NCI-H187 (cell line): ENCODE measurements around the gene KLRC3.
"Not testable (repeated sequence)": the region's sequence is repeated elsewhere in the genome, so short reads cannot be mapped to it uniquely, and the experiment has no call there.

Source experiments
- DNase-seq, 2 experiments: peaks; one replicate each; lab custom pipeline; 2025; lab: John Stamatoyannopoulos, UW

The KLRC3 gene

DNA sequence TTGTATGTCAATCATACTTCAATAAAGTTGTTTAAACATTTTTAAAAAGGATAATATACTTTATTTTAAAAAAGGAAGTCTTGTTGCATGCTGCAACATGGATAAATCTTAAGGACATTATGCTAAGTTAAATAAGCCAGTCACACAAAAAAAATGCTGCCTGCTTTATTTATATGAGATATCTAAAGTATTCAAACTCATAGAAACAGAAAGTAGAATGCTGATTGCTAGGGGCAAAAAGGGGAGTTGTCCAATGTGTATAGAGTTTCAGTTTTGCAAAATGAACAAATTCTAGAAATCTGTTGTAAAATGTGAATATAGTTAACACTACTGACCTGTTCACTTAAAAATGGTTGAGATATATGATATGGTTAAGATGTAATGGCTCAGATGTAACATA is 19.6 kb downstream of the KLRC3 start:
- DNase-seq: no peak

DNA sequence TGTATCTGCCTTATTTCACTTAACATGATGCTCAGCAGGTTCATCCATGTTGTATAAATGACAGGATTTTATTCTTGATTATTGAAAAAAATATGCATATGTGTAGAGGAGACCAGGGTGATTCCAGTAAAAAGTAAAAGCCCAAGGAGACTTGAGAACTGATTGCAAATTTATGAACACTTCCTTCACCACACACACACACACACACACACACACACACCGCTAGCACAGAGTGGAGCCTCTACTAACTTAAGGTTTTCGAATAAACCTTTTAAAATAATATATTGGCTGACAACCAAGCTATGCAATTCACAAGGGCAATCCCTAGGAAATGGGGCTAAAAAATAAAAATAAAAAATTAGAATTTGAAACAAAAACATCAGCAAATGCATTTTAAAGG is 22.2 kb downstream of the KLRC3 start:
- DNase-seq: no peak

DNA sequence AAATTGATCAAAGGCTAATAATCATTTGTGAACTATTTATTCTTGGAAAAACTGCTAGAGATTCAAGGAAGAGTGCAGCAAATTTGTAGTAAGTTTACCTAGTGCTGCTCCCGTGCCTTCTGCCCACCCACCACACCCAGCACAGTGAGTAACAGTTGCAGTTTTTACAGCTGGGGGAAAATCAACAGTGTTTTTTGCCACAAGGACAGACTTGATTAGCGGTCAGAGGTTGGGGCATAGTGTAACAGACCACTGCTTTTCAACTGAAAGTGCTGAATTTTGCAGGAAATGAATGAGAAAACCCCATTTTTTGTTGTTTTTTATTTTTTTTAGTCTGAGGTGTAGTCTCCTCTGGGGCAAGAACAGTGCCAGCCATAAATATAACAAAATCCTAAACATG is 23.1 kb downstream of the KLRC3 start:
- DNase-seq: no peak

DNA sequence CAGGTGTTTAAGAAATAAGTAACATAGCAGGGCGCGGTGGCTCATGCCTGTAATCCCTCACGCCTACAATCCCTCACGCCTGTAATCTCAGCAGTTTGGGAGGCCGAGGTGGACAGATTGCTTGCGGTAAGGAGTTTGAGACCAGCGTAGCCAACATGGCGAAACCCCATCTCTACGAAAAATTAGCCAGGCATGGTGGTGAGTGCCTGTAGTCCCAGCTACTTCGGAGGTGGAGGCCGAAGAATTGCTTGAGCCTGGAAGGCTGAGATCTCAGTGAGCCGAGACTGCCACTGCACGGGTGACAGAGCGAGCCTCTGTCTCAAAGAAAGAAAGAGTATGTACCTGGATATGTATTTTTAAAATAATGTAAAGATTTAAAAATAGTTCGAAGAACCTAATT is 24.2 kb downstream of the KLRC3 start:
- DNase-seq: not testable (repeated sequence)

DNA sequence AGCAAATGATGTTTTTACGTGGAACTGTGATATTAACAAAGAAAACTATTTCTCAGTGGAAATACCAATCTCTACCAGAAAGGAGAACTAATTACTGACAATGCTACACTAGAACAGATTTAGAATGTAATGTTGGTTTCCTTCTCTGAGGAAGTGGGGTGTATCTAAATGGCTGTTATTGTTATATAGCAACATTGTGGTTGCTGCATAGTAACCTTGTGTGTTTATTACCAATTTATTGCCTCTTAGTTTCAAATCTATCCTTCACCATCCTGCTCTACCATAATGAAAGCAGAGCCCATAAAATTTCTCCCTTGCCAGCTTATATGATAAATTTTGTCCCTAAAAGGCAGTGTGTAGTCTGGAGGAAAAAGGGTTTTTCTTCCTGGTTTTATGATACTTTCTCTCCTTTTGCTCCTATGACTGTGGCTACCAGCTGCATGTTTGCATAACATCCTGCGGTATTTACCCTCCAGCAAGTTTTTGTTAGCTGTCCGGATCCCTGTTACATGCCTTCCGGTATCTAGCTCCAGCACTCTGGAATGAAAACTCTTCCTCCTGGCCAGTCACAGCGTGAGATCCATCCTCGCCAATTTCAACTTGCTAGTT is 24.9 kb downstream of the KLRC3 start:
- DNase-seq: no peak

DNA sequence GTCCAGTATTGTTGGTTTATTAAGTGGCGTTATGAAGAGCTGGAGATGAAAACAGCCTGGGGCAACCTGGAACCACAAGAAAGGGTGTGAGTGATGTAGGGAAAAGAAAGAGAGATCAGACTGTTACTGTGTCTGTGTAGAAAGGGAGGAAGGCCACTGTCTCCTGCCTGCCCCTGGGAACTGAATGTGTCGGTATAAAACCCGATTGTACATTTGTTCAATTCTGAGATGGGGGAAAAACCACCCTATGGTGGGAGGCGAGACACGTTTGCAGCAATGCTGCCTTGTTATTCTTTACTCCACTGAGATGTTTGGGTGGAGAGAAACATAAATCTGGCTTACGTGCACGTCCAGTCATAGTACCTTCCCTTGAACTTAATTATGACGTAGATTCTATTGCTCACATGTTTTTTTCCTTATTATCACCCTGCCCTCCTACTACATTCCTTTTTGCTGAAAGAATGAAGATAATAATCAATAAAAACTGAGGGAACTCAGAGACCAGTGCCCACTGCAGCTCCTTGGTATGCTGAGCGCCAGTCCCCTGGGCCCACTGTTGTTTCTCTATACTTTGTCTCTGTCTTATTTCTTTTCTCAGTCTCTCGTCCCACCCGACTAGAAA is 25.8 kb downstream of the KLRC3 start:
- DNase-seq: not testable (repeated sequence)

DNA sequence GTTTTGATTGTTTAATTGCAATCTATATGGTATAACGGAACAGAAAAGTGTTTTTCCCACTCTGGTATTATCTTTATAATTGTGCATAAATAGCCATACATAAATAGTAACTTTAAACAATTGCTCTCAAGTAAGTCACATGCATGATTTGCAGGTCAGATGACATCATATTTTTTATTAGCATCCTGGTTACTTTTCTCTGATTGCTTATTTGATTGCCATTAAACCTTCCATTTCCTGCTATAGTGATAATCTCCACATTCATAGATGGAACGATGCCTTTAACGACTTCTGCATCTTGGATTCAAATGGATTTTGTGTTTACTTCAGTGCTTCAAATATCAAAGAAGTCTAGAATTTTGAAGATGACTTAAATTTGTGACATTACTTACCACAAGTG is 27.1 kb downstream of the KLRC3 start:
- DNase-seq: no peak

DNA sequence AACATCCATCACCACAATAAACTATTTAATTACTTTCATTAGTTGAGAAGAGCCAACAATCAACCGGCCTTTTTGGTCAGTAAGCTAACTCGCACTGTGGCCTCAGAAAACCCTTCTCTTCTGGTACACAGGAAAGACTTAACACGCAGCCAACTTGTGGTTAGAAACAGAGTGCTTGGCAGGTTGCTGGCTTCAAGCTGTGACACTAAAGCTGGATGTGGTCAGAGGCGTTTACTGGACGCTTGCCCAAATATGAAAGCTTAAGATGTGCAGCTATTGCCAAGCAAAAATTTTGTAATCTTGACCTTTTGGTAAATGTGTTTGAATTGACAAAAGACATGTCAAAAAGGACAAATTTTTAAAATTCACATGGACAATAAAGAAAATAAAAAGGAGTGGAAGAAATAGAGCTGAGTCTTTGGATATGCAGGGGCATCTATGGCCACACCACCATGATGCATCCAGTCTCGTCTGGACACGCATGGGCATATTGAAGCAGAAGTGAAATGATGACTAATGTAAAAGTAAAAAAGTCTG is 27.9 kb downstream of the KLRC3 start:
- no peak for DNase-seq

DNA sequence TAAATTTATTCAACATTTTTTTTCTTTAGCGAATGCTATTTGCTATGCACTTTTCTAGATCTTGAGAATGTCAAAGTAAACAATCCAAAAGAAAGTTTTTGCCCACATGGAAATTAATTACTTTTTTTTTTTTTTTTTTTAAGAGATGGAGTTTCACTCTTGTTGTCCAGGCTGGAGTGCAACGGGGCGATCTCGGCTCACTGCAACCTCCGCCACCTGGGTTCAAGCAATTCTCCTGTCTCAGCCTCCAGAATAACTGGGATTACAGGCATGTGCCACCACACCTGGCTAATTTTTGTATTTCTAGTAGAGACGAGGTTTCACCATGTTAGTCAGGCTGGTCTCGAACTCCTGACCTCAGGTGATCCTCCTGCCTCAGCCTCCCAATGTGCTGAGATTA is 29.4 kb downstream of the KLRC3 start:
- DNase-seq: not testable (repeated sequence)

DNA sequence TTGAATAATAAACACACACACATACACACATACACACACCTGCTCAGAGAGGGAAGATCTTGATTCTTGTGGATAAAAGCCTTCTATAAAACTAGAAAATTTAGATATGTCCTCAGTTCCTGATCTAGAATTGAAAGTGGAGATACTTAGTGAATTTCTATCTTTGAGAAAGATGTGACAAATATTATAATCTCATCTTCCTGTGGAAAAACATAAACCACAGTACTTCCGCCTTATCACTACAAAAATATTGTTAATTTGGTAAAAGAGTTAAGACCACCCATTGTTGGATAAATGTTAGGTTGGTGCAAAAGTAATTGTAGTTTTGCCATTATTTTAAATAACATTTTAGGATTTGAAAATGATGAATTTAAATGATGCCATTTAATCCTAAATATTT is 30.5 kb downstream of the KLRC3 start, which contains the start of gene KLRK1:
KLRK1 (minus strand) TSS at position 138 of the 400 bp plus-strand sequence. CDS start 1,231 bp downstream, outside the sequence.
- DNase-seq: no peak

DNA sequence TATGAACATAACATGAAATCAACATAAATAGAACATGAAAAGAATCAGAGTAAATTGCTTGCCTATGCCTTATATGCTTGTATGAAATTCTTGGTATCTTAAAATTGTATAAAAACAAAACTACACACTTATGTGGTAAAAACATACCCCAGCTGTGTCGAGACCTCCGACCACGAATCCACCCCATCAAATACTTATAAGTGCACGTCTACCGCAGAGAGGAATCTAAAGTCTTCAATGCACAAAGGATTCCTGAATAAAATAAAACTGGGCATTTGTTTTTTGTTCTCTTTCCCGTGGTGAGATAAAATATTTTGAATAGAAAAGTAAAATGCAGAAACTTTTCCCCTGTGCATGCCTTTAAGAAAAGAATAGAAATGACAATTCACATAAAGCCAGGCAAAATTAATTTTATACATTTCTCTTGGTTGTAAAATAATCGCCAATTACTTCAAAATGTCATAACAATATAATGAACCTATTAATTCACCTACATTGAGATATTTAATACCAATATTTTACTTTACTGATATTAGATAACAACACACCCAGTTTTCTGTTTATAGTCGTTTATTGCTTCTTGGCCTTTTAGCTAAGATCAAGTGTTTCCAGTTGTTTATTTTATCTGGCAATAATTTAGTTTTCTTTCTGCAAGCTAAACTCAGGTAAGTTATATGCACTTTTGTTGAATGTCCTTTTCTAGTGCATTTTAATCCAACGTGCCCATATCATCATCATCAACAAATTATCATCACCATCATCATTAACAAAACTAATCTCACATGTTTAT is 31.6 kb downstream of the KLRC3 start:
- DNase-seq: no peak

DNA sequence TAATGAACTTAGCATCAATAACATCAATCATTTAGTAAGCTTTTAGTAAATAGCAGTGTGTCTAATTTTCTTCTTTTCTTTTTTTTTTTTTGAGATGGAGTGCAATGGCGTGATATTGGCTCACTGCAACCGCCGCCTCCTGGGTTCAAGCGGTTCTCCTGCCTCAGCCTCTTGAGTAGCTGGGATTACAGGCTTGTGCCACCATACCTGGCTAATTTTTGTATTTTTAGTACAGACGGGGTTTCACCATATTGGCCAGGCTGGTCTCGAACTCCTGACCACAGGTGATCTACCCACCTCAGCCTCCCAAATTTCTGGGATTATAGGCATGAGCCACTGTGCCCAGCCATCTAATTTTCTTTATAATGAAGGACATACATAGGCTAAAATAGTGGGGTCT is 32.9 kb downstream of the KLRC3 start:
- not testable (repeated sequence) for DNase-seq

DNA sequence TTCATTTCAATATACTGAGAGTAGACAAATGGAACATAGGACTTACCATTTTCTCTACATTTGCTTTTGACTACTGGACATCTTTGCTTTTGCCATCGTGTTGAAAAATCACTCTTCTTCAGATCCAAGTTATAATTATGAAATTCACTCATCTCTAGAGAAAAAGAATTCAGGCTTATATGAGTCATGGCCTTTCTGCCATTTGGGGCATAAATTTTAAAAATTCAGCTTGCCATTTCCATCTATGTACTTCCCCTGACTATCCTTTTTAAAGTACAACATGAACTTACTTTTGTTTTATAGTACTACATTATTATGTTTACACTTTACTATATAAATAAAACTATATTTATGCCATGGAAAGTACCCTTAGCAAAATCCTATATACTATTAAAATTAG is 33.5 kb downstream of the KLRC3 start:
- DNase-seq: no peak

DNA sequence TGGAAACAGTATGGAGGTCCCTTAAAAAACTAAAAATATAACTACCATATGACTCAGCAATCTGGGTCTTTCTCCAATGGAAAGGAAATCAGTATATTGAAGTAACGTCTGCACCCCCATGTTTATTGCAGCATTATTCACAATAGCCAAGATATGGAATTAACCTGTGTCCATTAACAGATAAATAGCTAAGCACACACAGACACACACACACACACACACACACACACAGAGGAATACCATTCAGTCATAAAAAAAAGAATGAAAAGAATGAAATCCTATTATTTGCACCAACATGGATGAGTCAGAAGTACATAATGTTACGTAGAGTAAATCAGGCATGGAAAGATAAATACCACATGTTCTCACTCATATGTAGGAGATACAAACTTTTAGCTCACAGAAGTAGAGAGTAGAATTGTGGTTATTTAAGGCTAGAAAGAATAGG is 35.2 kb downstream of the KLRC3 start:
- DNase-seq: no peak

DNA sequence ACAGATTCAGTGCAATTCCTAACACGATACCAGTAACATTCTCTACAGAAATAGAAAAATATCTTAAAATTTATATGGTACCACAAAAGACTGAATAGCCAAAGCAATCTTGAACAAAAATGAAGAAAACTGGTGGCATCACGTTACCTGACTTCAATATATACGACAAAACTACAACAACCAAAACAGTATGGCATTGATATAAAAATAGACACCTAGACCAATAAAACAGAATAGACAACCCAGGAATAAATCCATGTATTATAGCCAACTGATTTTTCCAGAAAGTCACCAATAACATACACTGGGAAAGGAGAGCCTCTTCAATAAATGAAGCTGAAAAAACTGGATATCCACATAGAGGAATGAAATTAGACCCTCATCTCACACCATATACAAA is 36.2 kb downstream of the KLRC3 start:
- DNase-seq: no peak

DNA sequence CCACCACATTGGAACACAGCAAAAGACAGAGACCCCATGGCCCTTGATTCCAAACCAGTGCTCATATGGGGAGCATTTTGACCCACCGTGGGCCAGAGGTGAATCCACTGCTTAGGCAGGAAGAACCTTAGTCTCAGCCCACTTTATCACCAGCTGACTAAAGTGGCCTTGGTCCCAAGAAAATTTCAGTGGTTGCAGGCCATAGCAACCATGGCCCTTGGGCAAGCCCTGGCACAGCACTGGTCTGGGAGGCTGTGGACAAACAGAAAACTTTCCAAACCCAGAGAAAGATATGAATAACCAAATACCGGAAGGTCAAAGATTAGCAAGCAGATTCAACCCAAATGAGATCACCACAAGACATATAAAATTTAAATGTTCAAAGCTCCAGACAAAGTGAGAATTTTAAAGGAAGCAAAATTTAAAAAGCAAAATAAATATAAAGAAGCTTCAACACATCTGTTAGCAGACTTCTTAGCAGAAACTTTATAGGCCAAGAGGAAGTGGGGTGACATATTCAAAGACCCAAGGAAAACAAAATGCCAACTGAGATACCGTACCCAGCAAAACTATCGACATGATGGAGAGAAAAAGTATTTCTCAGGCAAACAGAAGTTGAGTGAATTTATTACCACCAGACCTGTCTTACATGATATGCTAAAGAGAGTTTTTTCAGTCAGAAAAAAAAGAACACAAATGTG is 38.3 kb downstream of the KLRC3 start:
- no peak for DNase-seq

DNA sequence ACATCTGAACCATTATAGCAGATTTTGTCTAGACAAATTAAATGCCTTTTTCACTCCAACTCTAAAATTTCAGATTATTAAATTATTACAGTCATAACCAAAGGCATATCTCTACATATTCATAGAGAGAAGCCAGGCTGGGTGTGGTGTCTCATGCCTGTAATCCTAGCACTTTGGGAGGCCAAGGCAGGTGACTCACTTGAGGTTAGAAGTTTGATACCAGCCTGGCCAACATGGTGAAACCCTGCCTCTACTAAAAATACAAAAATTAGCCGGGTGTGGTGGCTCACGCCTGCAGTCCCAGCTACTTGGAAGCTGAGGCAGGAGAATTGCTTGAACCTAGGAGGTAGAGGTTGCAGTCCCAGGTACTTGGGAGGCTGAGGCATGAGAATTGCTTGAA is 41.7 kb downstream of the KLRC3 start:
- DNase-seq: not testable (repeated sequence)

DNA sequence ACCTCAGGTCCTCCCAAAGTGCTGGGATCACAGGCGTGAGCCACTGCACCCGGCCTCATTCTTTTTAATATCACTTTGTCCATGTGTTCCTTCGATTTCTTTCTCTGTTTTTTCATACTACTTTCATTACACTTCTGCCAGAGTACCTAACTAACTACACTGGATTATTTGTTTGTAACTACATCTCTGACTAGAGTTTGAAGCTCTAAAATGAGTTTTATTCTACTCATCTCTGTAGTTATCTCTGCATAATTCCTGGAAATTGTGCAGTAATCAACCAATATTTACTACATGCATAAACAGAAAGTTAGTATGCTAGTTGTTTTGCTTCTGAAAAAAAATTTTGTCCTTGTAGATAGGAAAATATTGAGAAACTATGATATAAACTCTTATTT is 45.8 kb downstream of the KLRC3 start:
- no peak for DNase-seq

DNA sequence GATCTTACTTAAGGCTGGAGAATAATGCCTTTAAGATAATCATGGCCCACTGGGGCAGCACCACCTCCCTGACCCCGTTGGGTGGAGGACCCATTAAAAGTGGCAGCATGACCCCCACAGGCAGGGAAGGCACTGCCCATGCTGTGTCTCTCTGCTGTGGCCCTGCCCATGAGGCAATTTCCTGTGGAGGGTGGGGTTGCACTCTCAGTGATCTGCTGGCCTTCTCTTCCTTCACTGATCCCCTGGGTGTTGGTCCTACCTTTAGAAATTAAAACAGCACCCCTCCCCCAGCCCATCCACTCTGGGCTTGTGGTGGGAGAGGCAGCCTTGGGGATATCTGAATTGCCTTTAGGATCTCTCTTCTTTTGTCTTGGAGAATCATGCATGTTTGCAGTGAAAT is 47.8 kb downstream of the KLRC3 start:
- no peak for DNase-seq

DNA sequence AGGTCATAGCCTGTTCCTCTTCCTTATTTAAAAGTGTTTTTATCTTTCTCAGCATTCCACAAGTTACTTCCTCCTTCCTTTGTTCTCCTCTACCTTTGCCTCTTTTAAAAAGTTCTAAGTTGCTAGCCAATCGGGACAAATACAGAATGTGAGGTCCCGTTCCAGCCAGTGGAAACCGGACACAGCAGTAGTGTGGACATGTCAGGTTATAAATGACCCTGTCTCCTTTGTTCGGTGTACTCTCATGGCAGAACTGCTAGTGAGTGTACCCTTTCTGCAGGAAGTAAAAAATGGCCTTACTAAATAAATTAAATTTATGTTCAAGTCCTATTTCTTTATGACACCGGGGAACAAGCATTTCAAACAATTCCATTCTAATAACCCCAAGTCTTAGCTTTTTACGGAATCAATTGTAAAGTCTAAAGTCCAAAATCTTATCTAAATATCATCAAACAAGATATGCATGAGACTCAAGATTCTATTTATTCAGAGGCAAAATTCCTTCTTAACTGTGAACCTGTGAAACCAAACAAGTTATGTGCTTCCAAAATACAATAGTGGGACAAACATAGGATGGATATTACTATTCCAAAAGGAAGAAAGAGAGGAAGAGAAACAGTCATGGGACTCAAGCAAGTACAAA is 48.4 kb downstream of the KLRC3 start:
- DNase-seq: not testable (repeated sequence)

DNA sequence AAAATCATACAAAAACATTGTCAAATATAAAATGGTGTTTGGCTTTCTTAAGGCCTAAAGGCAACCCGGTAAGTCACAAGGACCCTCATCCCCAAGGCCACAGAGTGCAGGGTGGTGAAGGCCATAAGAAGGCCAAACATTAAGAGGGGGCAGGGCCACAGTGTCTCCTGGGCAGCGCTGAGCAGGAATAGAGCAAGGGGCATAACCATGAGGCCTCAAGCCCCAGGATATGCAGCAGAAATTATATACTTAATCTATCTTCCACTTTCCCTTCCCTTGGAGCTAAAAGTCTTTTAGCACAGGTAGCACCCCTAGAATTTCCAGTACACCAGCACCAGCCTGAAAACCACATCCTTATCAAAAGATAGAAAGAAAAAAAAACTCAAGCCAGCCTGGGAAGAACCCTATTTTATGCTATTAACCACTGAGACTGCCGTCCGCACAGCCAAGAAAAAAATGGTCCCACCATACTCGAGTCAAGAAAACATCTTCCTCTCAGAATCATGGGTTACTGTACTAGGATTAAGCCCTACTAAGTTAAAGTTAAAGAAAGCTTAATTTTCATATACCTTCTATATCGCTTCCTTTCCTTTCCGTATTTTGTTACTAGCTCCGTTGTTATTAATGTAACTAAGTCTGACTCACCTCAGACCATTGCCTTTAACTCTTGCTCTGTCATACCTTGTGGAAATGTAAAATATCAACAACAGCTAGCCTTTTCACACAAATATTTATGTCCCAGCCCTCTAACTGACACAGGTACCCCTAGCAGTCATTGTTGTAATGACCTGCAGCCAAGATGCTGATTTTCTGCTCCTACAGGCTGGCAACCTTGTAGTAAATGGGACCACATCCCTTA is 50.6 kb downstream of the KLRC3 start:
- DNase-seq: no peak
